ENCODE results near the gene VEGFB. TPM values are rescaled to one million over a fixed set of nuclear protein-coding genes. Genes with fewer than 3 reads are reported as not detected.

VEGFB gene
- total RNA-seq, 2 donors from 2014 or later: 81.8 to 107 TPM

DNA sequence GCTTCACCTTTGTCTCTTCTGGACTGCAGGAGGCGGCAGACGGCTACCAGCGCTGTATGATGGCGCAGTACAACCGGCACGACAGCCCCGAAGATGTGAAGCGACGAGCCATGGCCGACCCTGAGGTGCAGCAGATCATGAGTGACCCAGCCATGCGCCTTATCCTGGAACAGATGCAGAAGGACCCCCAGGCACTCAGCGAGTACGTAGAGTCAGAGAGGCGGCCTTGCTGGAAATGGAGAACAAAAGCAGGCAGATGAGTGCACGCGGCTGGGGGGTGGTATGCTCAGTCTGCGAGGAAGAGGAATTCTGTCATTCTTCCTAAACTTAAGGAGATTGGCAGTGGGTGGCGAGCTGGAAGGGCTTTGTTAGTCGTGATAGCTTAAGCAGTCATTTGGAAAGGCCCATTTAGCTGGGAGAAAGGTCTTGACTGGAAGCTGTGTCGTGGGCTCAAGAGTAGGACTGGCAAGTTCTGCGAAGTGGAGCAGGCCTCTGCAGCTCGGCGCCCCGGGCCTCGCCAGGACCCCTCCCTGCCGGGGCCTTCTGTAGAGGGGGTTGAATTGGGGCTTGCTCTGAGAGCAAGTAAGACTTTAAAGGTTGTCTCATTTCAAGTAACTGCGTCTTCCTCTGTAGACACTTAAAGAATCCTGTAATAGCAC lies 30.8 kb upstream of the VEGFB start:
- Histone ChIP-seq H3K27ac (no peak overlapping the region), H3K4me1 (ENCODE audit: control insufficient read depth in 1 of 2, low read depth in 2 of 2) (no peaks in the 10 kb centered on the region), H3K4me3 (no peak overlapping the region), H3K27me3 (replicated peaks; ENCODE audit: insufficient read depth) (no peaks in the 10 kb centered on the region), H3K9me3 (no peaks in the 10 kb centered on the region), H3K36me3 (peaks cover 46% of the 10 kb centered on the region)
- no peak for ATAC-seq (ENCODE audit: insufficient number of reproducible peaks, low FRiP score, low read depth)
- DNase-seq (ENCODE audit: low spot score): no peak
- TF ChIP-seq, protein P1, sequence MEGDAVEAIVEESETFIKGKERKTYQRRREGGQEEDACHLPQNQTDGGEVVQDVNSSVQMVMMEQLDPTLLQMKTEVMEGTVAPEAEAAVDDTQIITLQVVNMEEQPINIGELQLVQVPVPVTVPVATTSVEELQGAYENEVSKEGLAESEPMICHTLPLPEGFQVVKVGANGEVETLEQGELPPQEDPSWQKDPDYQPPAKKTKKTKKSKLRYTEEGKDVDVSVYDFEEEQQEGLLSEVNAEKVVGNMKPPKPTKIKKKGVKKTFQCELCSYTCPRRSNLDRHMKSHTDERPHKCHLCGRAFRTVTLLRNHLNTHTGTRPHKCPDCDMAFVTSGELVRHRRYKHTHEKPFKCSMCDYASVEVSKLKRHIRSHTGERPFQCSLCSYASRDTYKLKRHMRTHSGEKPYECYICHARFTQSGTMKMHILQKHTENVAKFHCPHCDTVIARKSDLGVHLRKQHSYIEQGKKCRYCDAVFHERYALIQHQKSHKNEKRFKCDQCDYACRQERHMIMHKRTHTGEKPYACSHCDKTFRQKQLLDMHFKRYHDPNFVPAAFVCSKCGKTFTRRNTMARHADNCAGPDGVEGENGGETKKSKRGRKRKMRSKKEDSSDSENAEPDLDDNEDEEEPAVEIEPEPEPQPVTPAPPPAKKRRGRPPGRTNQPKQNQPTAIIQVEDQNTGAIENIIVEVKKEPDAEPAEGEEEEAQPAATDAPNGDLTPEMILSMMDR (IDR thresholded peaks at IDR 0.05): no peak

DNA sequence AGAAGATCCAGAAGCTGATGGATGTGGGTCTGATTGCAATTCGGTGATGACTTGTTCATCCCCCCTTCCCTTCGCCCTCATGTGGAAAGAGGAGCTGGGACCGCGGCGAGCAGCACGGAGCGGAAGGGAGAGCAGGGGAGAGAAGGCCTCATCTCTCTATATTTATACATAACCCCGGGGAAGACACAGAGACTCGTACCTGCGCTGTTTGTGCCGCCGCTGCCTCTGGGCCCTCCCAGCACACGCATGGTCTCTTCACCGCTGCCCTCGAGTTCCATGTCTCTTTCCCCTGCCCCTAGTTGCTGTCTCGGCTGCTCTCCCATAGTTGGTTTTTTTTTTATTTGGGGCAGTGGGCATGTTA lies 30.3 kb upstream of the VEGFB start:
- H3K27ac ChIP-seq: no peak overlapping the region
- TF ChIP-seq, protein P1 (IDR thresholded peaks at IDR 0.05): no peak
- peaks cover 41% of the 10 kb centered on the region for H3K36me3 ChIP-seq
- H3K4me3 ChIP-seq: no peak overlapping the region
- DNase-seq (ENCODE audit: low spot score) (no peak), ATAC-seq (ENCODE audit: insufficient number of reproducible peaks, low FRiP score, low read depth) (no peak)
- no peaks in the 10 kb centered on the region for H3K27me3 ChIP-seq (replicated peaks; ENCODE audit: insufficient read depth)
- no peaks in the 10 kb centered on the region for H3K9me3 ChIP-seq
- H3K4me1 ChIP-seq (ENCODE audit: control insufficient read depth in 1 of 2, low read depth in 2 of 2): no peaks in the 10 kb centered on the region

DNA sequence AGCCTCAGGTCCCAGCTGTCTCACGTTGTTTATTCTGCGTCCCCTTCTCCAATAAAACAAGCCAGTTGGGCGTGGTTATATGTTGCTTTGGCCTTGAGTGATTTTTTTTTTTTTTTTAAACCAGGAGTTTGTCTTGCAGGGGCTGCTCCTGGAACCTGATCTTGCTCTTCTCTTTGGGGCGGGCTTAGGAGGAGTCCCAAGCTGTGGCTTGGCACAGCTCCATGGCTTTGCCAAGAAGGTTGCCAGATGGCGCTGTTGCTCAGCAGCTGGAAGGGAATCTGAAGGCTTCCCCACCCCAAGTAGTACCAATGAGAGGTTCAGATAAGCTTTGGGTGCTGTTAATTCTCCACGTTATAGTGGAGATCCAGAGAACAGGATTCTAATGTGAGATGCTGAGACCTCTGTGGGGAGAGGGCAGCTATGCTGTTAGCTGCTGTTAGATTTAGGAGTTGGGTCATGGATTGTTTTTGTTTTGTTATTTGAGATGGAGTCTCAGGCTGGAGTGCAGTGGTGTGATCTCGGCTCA lies 29.9 kb upstream of the VEGFB start:
- ATAC-seq (ENCODE audit: insufficient number of reproducible peaks, low FRiP score, low read depth): peak; percentile 41
- Histone ChIP-seq H3K27ac (no peak overlapping the region), H3K36me3 (peaks cover 36% of the 10 kb centered on the region), H3K4me1 (ENCODE audit: control insufficient read depth in 1 of 2, low read depth in 2 of 2) (no peaks in the 10 kb centered on the region), H3K4me3 (no peak overlapping the region), H3K27me3 (replicated peaks; ENCODE audit: insufficient read depth) (no peaks in the 10 kb centered on the region), H3K9me3 (no peaks in the 10 kb centered on the region)
- TF ChIP-seq, protein P1 (IDR thresholded peaks at IDR 0.05): peak; percentile 46
- DNase-seq (ENCODE audit: low spot score): no peak

DNA sequence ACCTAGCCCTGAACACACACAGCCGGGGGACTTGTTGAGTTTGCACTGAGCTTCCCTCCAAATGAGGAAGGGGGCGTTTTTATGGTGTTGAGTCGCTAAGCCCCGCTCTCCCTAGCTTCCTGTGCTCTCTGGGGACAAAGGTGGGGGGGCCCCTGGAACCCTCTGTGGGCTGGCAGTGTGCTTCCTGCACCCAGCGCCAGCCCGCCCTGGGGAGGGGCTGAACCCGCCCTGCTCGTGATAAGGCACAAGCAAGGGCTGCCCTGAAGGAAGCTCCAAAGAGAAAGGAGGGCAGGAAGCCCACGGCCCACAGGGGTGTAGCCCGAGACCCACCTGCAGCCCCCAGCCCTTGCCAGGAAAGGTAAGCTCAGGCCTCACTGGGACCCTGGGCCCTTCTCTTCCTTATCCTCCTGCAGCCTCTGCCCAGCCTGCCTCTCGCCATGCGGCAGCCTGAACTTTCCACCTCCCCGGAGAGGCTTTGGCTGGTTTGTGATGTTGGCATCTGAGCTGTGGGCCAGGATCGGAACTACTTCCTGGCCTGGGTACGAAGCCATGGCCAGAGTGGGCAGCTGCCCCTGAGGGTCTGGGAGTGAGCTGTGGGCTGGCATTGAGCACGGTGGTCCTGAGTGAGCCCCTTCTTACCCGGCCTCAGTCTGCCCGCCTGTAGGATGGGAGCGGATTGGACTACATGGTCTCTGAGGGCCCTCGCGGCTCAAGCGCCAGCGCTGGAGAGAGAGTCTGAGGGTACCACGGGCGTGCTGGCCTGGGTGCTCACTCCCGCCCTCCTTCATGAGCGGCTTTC lies 27.7 kb upstream of the VEGFB start, which contains the start of gene FERMT3:
Gene FERMT3 (plus strand): TSS at position 265 of the 799 bp plus-strand sequence. CDS start 644 bp downstream, outside the sequence.
- H3K4me1 ChIP-seq (ENCODE audit: control insufficient read depth in 1 of 2, low read depth in 2 of 2): no peaks in the 10 kb centered on the region
- H3K36me3 ChIP-seq: peaks cover 20% of the 10 kb centered on the region
- ATAC-seq (ENCODE audit: insufficient number of reproducible peaks, low FRiP score, low read depth) (no peak), DNase-seq (ENCODE audit: low spot score) (no peak)
- H3K9me3 ChIP-seq: no peaks in the 10 kb centered on the region
- peak within 1 kb of the TSS; percentile 34 to 65 for H3K27ac ChIP-seq
- no peaks in the 10 kb centered on the region for H3K27me3 ChIP-seq (replicated peaks; ENCODE audit: insufficient read depth)
- TF ChIP-seq, protein P1 (IDR thresholded peaks at IDR 0.05): no peak
- H3K4me3 ChIP-seq: peak within 1 kb of the TSS; percentile 68
